Adrenal gland (tissue), 12 donors: ENCODE data around the gene PPP1R12C. TPM values are rescaled to one million over a fixed set of nuclear protein-coding genes. Genes with fewer than 3 reads are reported as not detected.
"Not testable (repeated sequence)": the region's sequence is repeated elsewhere in the genome, so short reads cannot be mapped to it uniquely, and the experiment has no call there.

Source experiments
- DNase-seq, 7 donors: peaks; one replicate each; pipeline ENCODE4 v3.0.0-alpha.2; 2019 to 2020
- H3K27ac ChIP-seq, 5 donors: fragments of 200-600 bp; sonication (generic) in 4 of 5; 1 replicate in 3 of 5; 2 replicates in 2 of 5; pipeline versions ENCODE4 v1.5.1 to v1.8.0; 2016 to 2020; ENCODE audit warnings: mild to moderate bottlenecking in 1 of 5
- H3K27me3 ChIP-seq: fragments of 200-600 bp; 2 replicates; pipeline ENCODE4 v1.8.0; 2021
- H3K36me3 ChIP-seq, 2 donors: fragments of 200-600 bp; replicated peaks in 1 of 2; 1 replicate in 1 of 2; 2 replicates in 1 of 2; pipeline versions ENCODE4 v1.5.1 to v1.8.0; 2018 to 2022
- H3K4me1 ChIP-seq, 2 donors: fragments of 200-600 bp; replicated peaks in 1 of 2; 1 replicate in 1 of 2; 2 replicates in 1 of 2; pipeline versions ENCODE4 v1.5.1 to v1.8.0; 2018 to 2021
- H3K4me3 ChIP-seq, 4 donors: fragments of 200-600 bp; sonication (generic) in 3 of 4; one replicate each; pipeline ENCODE4 v1.5.1; 2016 to 2018
- H3K9me3 ChIP-seq, 3 donors: fragments of 200-600 bp; sonication (generic) in 1 of 3; replicated peaks in 1 of 3; 1 replicate in 2 of 3; 2 replicates in 1 of 3; pipeline versions ENCODE4 v1.5.1 to v1.8.0; 2016 to 2021
- POLR2A ChIP-seq, 2 donors: fragments of 450-650 bp; IDR thresholded peaks; one replicate each; pipeline ENCODE4 v1.6.1; 2017; ENCODE audit warnings: antibody characterized with exemption in 2 of 2, mild to moderate bottlenecking in 2 of 2, moderate library complexity in 1 of 2
- WGBS, 4 donors: extraction: QIAGEN DNeasy Blood & Tissue Kit in 2 of 4; methylation state at CpG; one replicate each; pipeline versions ENCODE4 v1.1.5 to v1.1.7; 2013 to 2017; 5-methylcytosine and 5-hydroxymethylcytosine counted together
- intact Hi-C, 2 donors: fragments of 100-400 bp; cut with DNase I; formaldehyde crosslinking; loops; one replicate each; pipeline versions ENCODE4 v1.14.1 to v1.15.0; 2022 to 2023
- polyA plus RNA-seq, 3 donors: library from polyadenylated mRNA; stranded (reverse); fragments of 200-250 nt in 2 of 3; fragments of 350-450 nt in 1 of 3; fragmentation: Illumina TruSeq in 1 of 3; extraction: RNeasy Lipid Tissue Mini Kit (QIAGEN cat#74804) in 1 of 3; gene quantifications; one replicate each; pipeline ENCODE4 v1.2.3, GENCODE V29; 2013 to 2014
- total RNA-seq, 9 donors: library from RNA; depleted of rRNA in 4 of 9; stranded (reverse); fragments of >200 nt in 4 of 9; fragments of 120-200 nt in 1 of 9; fragmentation: NEBNext Ultra II Directional in 1 of 9; extraction: Animal tissue kit (Norgen Biotek cat#: 25700) in 1 of 9; gene quantifications; one replicate each; pipeline versions ENCODE4 v1.1.0 to v1.2.4, GENCODE V29; 2013 to 2023
- TF ChIP-seq, protein P1 (sequence below), 6 experiments: fragments of 450-650 bp in 4 of 6; fragments of 200-600 bp in 2 of 6; sonication (generic) in 1 of 6; IDR thresholded peaks; 1 replicate in 5 of 6; 2 replicates in 1 of 6; pipeline versions ENCODE4 v1.5.1 to v1.8.0; 2016 to 2021; ENCODE audit warnings: antibody characterized with exemption in 6 of 6, mild to moderate bottlenecking in 2 of 6, moderate library complexity in 1 of 6
- donor health status: healthy with polysubstance abuse.
- donor health status: Bipolar disorder and iron deficiency.
- donor health status: DM: yes; HTN: yes; CAD: no.
- donor health status: DM: no; HTN: no; CAD: no.
- donor health status: DM: no; HTN: no; CAD: no.
- donor health status: DM: yes; HTN: yes; CAD: no.

PPP1R12C gene
- total and polyA plus RNA-seq, 12 donors: 22.1 to 251 (median 76.2) TPM

- H3K4me1 ChIP-seq: peaks cover 0 to 11% of the 10 kb centered on the region in 2 donors
- no peaks in the 10 kb centered on the region for H3K27me3 ChIP-seq
- peak within 1 kb of the TSS; percentile 24 to 84 (median 56) for H3K4me3 ChIP-seq
- TF ChIP-seq, protein P1, sequence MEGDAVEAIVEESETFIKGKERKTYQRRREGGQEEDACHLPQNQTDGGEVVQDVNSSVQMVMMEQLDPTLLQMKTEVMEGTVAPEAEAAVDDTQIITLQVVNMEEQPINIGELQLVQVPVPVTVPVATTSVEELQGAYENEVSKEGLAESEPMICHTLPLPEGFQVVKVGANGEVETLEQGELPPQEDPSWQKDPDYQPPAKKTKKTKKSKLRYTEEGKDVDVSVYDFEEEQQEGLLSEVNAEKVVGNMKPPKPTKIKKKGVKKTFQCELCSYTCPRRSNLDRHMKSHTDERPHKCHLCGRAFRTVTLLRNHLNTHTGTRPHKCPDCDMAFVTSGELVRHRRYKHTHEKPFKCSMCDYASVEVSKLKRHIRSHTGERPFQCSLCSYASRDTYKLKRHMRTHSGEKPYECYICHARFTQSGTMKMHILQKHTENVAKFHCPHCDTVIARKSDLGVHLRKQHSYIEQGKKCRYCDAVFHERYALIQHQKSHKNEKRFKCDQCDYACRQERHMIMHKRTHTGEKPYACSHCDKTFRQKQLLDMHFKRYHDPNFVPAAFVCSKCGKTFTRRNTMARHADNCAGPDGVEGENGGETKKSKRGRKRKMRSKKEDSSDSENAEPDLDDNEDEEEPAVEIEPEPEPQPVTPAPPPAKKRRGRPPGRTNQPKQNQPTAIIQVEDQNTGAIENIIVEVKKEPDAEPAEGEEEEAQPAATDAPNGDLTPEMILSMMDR (IDR thresholded peaks at IDR 0.05): no peak
- peak; percentile 23 to 24 for TF ChIP-seq POLR2A (IDR thresholded peaks at IDR 0.05)
- H3K9me3 ChIP-seq: no peaks in the 10 kb centered on the region
- 0 to 3% (median 1%) methylated on average over 21 to 70 of the region's 70 CpGs for WGBS, 4 donors
- H3K27ac ChIP-seq: peak within 1 kb of the TSS in 3 of 5 donors; percentile 40 to 82 (median 75)
- DNase-seq: peak; percentile 97 to 99 (median 98)
- intact Hi-C loops: no loop called here
- peaks cover 0 to 6% of the 10 kb centered on the region in 2 donors for H3K36me3 ChIP-seq
Observed at GRCh38 chr19:55062735-55063491, 54.5 kb downstream of the PPP1R12C start, which contains the start of gene RDH13. RDH13 (minus strand) TSS chr19:55063148; CDS start chr19:55063032, 116 bp downstream.

- H3K27ac ChIP-seq, H3K4me3 ChIP-seq, H3K27me3 ChIP-seq, DNase-seq, H3K9me3 ChIP-seq, intact Hi-C loops: not testable (repeated sequence)
- Histone ChIP-seq H3K36me3 (peaks cover 0 to 29% of the 10 kb centered on the region in 2 donors), H3K4me1 (peaks cover 0 to 11% of the 10 kb centered on the region in 2 donors)
- 75 to 93% (median 85%) methylated on average over 9 of the region's 9 CpGs for WGBS, 4 donors
Observed at GRCh38 chr19:55060287-55060686, 57.1 kb downstream of the PPP1R12C start.

- Histone ChIP-seq H3K27ac (no peak overlapping the region), H3K36me3 (peaks cover 0 to 41% of the 10 kb centered on the region in 2 donors)
Observed at GRCh38 chr19:55058781-55059610, 58.4 kb downstream of the PPP1R12C start.

GRCh38 chr19:55056827-55057226 is 60.6 kb downstream of the PPP1R12C start:
- peaks cover 0 to 2% of the 10 kb centered on the region in 2 donors for H3K4me1 ChIP-seq
- no peak overlapping the region for H3K27ac ChIP-seq
- intact Hi-C loops: no loop called here
- peaks cover 0 to 53% of the 10 kb centered on the region in 2 donors for H3K36me3 ChIP-seq
- H3K27me3 ChIP-seq: no peaks in the 10 kb centered on the region
- WGBS, 4 donors: 97 to 99% (median 98%) methylated on average over 9 of the region's 9 CpGs
- no peak overlapping the region for H3K4me3 ChIP-seq
- no peaks in the 10 kb centered on the region for H3K9me3 ChIP-seq
- TF ChIP-seq, protein P1 (IDR thresholded peaks at IDR 0.05): no peak
- TF ChIP-seq POLR2A (IDR thresholded peaks at IDR 0.05): no peak
- no peak for DNase-seq

More at GRCh38 chr19:55058781-55059610, 58.4 kb downstream of the PPP1R12C start:
- H3K9me3 ChIP-seq: no peaks in the 10 kb centered on the region
- H3K4me1 ChIP-seq: peaks cover 0 to 11% of the 10 kb centered on the region in 2 donors
- TF ChIP-seq, protein P1 (IDR thresholded peaks at IDR 0.05): no peak
- no peak for TF ChIP-seq POLR2A (IDR thresholded peaks at IDR 0.05)
- WGBS, 4 donors: 92 to 98% (median 95%) methylated on average over 14 to 23 of the region's 23 CpGs
- no peak for DNase-seq
- no peaks in the 10 kb centered on the region for H3K27me3 ChIP-seq
- intact Hi-C loops: no loop called here
- H3K4me3 ChIP-seq: no peak overlapping the region
